WTC11 (cell line): ENCODE data around the gene TUBB4B. TPM values are rescaled to one million over a fixed set of nuclear protein-coding genes. Genes with fewer than 3 reads are reported as not detected.

Experiments used
- AR ChIP-seq: fragments of 250-450 bp; sonication (Bioruptor Pico); IDR thresholded peaks from 2 replicates; pipeline ENCODE4 v1.9.0; 2021; ENCODE audit warnings: mild to moderate bottlenecking
- CBFB ChIP-seq: sonication (generic); formaldehyde crosslinking; IDR thresholded peaks from 2 replicates; pipeline ENCODE4 v1.8.1; 2022; ENCODE audit warnings: mild to moderate bottlenecking, low read depth, missing genetic modification reagents
- CREB1 ChIP-seq: sonication (generic); formaldehyde crosslinking; IDR thresholded peaks from 2 replicates; pipeline ENCODE4 v1.8.0; 2023; ENCODE audit warnings: mild to moderate bottlenecking, missing genetic modification reagents
- E2F5 ChIP-seq: sonication (generic); formaldehyde crosslinking; IDR thresholded peaks from 2 replicates; pipeline ENCODE4 v1.8.1; 2022; ENCODE audit warnings: mild to moderate bottlenecking, moderate library complexity, missing genetic modification reagents
- ELF4 ChIP-seq: sonication (generic); formaldehyde crosslinking; IDR thresholded peaks from 2 replicates; pipeline ENCODE4 v1.8.1; 2022; ENCODE audit warnings: low read depth, mild to moderate bottlenecking, moderate library complexity, missing genetic modification reagents
- EMX1 ChIP-seq: fragments of 250-450 bp; sonication (Bioruptor Pico); IDR thresholded peaks from 2 replicates; pipeline ENCODE4 v1.8.0; 2021; ENCODE audit warnings: mild to moderate bottlenecking
- ERG ChIP-seq: fragments of 250-450 bp; sonication (Bioruptor Pico); IDR thresholded peaks from 2 replicates; pipeline ENCODE4 v1.8.0; 2021; ENCODE audit warnings: mild to moderate bottlenecking
- GABPB1 ChIP-seq: sonication (generic); formaldehyde crosslinking; IDR thresholded peaks from 2 replicates; pipeline ENCODE4 v1.8.1; 2023; ENCODE audit warnings: mild to moderate bottlenecking, missing genetic modification reagents
- GTF2I ChIP-seq: fragments of 250-450 bp; sonication (Bioruptor Pico); conservative IDR thresholded peaks from 2 replicates; pipeline ENCODE4 v1.4.0; 2021; ENCODE audit warnings: mild to moderate bottlenecking
- HMGA2 ChIP-seq: fragments of 250-450 bp; sonication (Bioruptor Pico); IDR thresholded peaks from 2 replicates; pipeline ENCODE4 v1.4.0; 2021; ENCODE audit warnings: mild to moderate bottlenecking, moderate library complexity
- HMGXB4 ChIP-seq: sonication (generic); formaldehyde crosslinking; IDR thresholded peaks from 2 replicates; pipeline ENCODE4 v1.8.1; 2023; ENCODE audit warnings: mild to moderate bottlenecking, moderate library complexity, missing genetic modification reagents
- IRF2 ChIP-seq: sonication (generic); formaldehyde crosslinking; IDR thresholded peaks from 2 replicates; pipeline ENCODE4 v1.8.0; 2022; ENCODE audit warnings: low read depth, missing genetic modification reagents, borderline replicate concordance
- JAZF1 ChIP-seq: fragments of 250-450 bp; sonication (Bioruptor Pico); IDR thresholded peaks from 2 replicates; pipeline ENCODE4 v1.9.0; 2021; ENCODE audit warnings: moderate library complexity, mild to moderate bottlenecking, inconsistent platforms
- JUN ChIP-seq: sonication (generic); formaldehyde crosslinking; IDR thresholded peaks from 2 replicates; pipeline ENCODE4 v1.8.0; 2023; ENCODE audit warnings: mild to moderate bottlenecking, missing genetic modification reagents
- KAT7 ChIP-seq: sonication (generic); formaldehyde crosslinking; IDR thresholded peaks from 2 replicates; pipeline ENCODE4 v1.8.1; 2023; ENCODE audit warnings: missing genetic modification reagents, mild to moderate bottlenecking, borderline replicate concordance
- NFYB ChIP-seq: sonication (generic); formaldehyde crosslinking; conservative IDR thresholded peaks from 2 replicates; pipeline ENCODE4 v1.8.0; 2022; ENCODE audit warnings: low read depth, missing genetic modification reagents
- PRDM15 ChIP-seq: sonication (generic); formaldehyde crosslinking; IDR thresholded peaks from 2 replicates; pipeline ENCODE4 v1.8.0; 2022; ENCODE audit warnings: missing genetic modification reagents
- SP1 ChIP-seq: sonication (generic); formaldehyde crosslinking; conservative IDR thresholded peaks from 2 replicates; pipeline ENCODE4 v1.8.1; 2022; ENCODE audit warnings: missing genetic modification reagents
- TCF7 ChIP-seq: sonication (generic); formaldehyde crosslinking; IDR thresholded peaks from 2 replicates; pipeline ENCODE4 v1.8.0; 2022; ENCODE audit warnings: mild to moderate bottlenecking, low read depth, missing genetic modification reagents, moderate library complexity
- ZMAT4 ChIP-seq: fragments of 250-450 bp; sonication (Bioruptor Pico); IDR thresholded peaks from 2 replicates; pipeline ENCODE4 v1.9.0; 2021; ENCODE audit warnings: mild to moderate bottlenecking
- ZNF138 ChIP-seq: sonication (generic); formaldehyde crosslinking; conservative IDR thresholded peaks from 2 replicates; pipeline ENCODE4 v1.8.1; 2022; ENCODE audit warnings: mild to moderate bottlenecking, moderate library complexity, missing genetic modification reagents
- ZNF219 ChIP-seq: sonication (generic); formaldehyde crosslinking; IDR thresholded peaks from 2 replicates; pipeline ENCODE4 v1.8.0; 2023; ENCODE audit warnings: missing genetic modification reagents, mild to moderate bottlenecking, borderline replicate concordance
- ZNF232 ChIP-seq: sonication (generic); formaldehyde crosslinking; IDR thresholded peaks from 2 replicates; pipeline ENCODE4 v1.8.0; 2022; ENCODE audit warnings: mild to moderate bottlenecking, missing genetic modification reagents
- ZNF281 ChIP-seq: sonication (generic); formaldehyde crosslinking; IDR thresholded peaks from 2 replicates; pipeline ENCODE4 v1.8.0; 2023; ENCODE audit warnings: mild to moderate bottlenecking, missing genetic modification reagents
- ZNF416 ChIP-seq: fragments of 250-450 bp; sonication (Bioruptor Pico); IDR thresholded peaks from 2 replicates; pipeline ENCODE4 v1.9.0; 2021; ENCODE audit warnings: mild to moderate bottlenecking, inconsistent platforms
- total RNA-seq: library from RNA; stranded (reverse); gene quantifications from 3 replicates; pipeline ENCODE4 v1.2.3, GENCODE V29; 2021

The TUBB4B gene
- total RNA-seq, 1 experiment from 2014 or later, result 375 TPM

GRCh38 chr9:137205126-137206069 lies 35.7 kb upstream of the TUBB4B start, which contains the start of the genes NDOR1 and TMEM203 (continued):
- TF ChIP-seq ZNF281 (CRISPR knock-in tag), result no peak; the same call in 1 of the 2 replicates
- peak; percentile 95 for TF ChIP-seq E2F5 (CRISPR knock-in tag)
- no peak for TF ChIP-seq GTF2I (CRISPR knock-in tag)
- no peak for TF ChIP-seq HMGA2 (CRISPR knock-in tag)
- no peak for TF ChIP-seq ERG (CRISPR knock-in tag)
- TF ChIP-seq PRDM15 (CRISPR knock-in tag), result no peak
- TF ChIP-seq ZNF138 (CRISPR knock-in tag), result no peak
- TF ChIP-seq CREB1 (CRISPR knock-in tag), result no peak; the same call in 1 of the 2 replicates
- peak; percentile 64; the same call in 1 of the 2 replicates for TF ChIP-seq HMGXB4 (CRISPR knock-in tag)
- no peak for TF ChIP-seq ELF4
- TF ChIP-seq ZNF232 (CRISPR knock-in tag), result no peak
- no peak for TF ChIP-seq IRF2 (CRISPR knock-in tag)
- no peak; the same call in 1 of the 2 replicates for TF ChIP-seq ZNF219
- peak; percentile 93 for TF ChIP-seq GABPB1 (CRISPR knock-in tag)
- TF ChIP-seq TCF7 (CRISPR knock-in tag), result no peak
- no peak for TF ChIP-seq EMX1 (CRISPR knock-in tag)
- no peak; the same call in 1 of the 2 replicates for TF ChIP-seq NFYB (CRISPR knock-in tag)
- no peak for TF ChIP-seq ZMAT4 (CRISPR knock-in tag)
- no peak for TF ChIP-seq AR (CRISPR knock-in tag)
- no peak for TF ChIP-seq CBFB (CRISPR knock-in tag)
- TF ChIP-seq JAZF1 (CRISPR knock-in tag), result no peak
- TF ChIP-seq KAT7, result no peak; the same call in 1 of the 2 replicates
- peak; percentile 95 for TF ChIP-seq SP1
- TF ChIP-seq ZNF416 (CRISPR knock-in tag), result no peak
- TF ChIP-seq JUN, result no peak; the same call in 1 of the 2 replicates
